HEK293 (cell line): ENCODE measurements around the gene ZNF234.

ENCODE experiments used
- KLF10 ChIP-seq: fragments of 450-650 bp; IDR thresholded peaks from 2 replicates; pipeline ENCODE4 v1.5.1; 2018; ENCODE audit warnings: missing biosample characterization, mild to moderate bottlenecking, missing genetic modification characterization
- MZF1 ChIP-seq: fragments of 450-650 bp; formaldehyde crosslinking; IDR thresholded peaks from 2 replicates; pipeline ENCODE4 v1.5.1; 2017; ENCODE audit warnings: missing biosample characterization, missing genetic modification characterization, borderline replicate concordance
- PRDM1 ChIP-seq: fragments of 450-650 bp; formaldehyde crosslinking; IDR thresholded peaks from 2 replicates; pipeline ENCODE4; 2016; ENCODE audit warnings: missing biosample characterization, missing genetic modification characterization
- SP2 ChIP-seq: fragments of 450-650 bp; formaldehyde crosslinking; IDR thresholded peaks from 2 replicates; pipeline ENCODE4 v1.5.1; 2016; ENCODE audit warnings: missing biosample characterization, missing genetic modification characterization
- ZBTB21 ChIP-seq: fragments of 450-650 bp; formaldehyde crosslinking; IDR thresholded peaks from 2 replicates; pipeline ENCODE4 v1.5.1; 2017; ENCODE audit warnings: missing biosample characterization, missing genetic modification characterization
- ZEB2 ChIP-seq: fragments of 450-650 bp; formaldehyde crosslinking; IDR thresholded peaks from 2 replicates; pipeline ENCODE4 v1.5.1; 2016; ENCODE audit warnings: missing biosample characterization, missing genetic modification characterization
- ZFP37 ChIP-seq: fragments of 450-650 bp; formaldehyde crosslinking; IDR thresholded peaks from 2 replicates; pipeline ENCODE4 v1.5.1; 2016; ENCODE audit warnings: missing biosample characterization, missing genetic modification characterization
- ZFP41 ChIP-seq: fragments of 450-650 bp; formaldehyde crosslinking; IDR thresholded peaks from 2 replicates; pipeline ENCODE4 v1.5.1; 2016; ENCODE audit warnings: missing biosample characterization, missing genetic modification characterization, borderline replicate concordance
- ZNF10 ChIP-seq: fragments of 450-650 bp; formaldehyde crosslinking; IDR thresholded peaks from 2 replicates; pipeline ENCODE4 v1.5.1; 2017; ENCODE audit warnings: missing biosample characterization, missing genetic modification characterization
- ZNF175 ChIP-seq: fragments of 450-650 bp; formaldehyde crosslinking; IDR thresholded peaks from 2 replicates; pipeline ENCODE4 v1.5.1; 2016; ENCODE audit warnings: missing biosample characterization, missing genetic modification characterization
- ZNF335 ChIP-seq: fragments of 450-650 bp; formaldehyde crosslinking; conservative IDR thresholded peaks from 2 replicates; pipeline ENCODE4 v1.5.1; 2016; ENCODE audit warnings: missing biosample characterization, missing genetic modification characterization
- ZNF341 ChIP-seq: fragments of 450-650 bp; formaldehyde crosslinking; IDR thresholded peaks from 2 replicates; pipeline ENCODE4; 2016; ENCODE audit warnings: low read depth, missing biosample characterization, missing genetic modification characterization
- ZNF394 ChIP-seq: fragments of 450-650 bp; formaldehyde crosslinking; IDR thresholded peaks from 2 replicates; pipeline ENCODE4 v1.5.1; 2016; ENCODE audit warnings: missing biosample characterization, missing genetic modification characterization, mild to moderate bottlenecking, moderate library complexity, borderline replicate concordance
- ZNF600 ChIP-seq: fragments of 450-650 bp; formaldehyde crosslinking; IDR thresholded peaks from 2 replicates; pipeline ENCODE4 v1.5.1; 2016; ENCODE audit warnings: missing biosample characterization, missing genetic modification characterization
- ZNF624 ChIP-seq: fragments of 450-650 bp; formaldehyde crosslinking; IDR thresholded peaks from 2 replicates; pipeline ENCODE4 v1.5.1; 2017; ENCODE audit warnings: missing biosample characterization, missing genetic modification characterization
- TF ChIP-seq, protein P1 (sequence below): fragments of 450-650 bp; formaldehyde crosslinking; IDR thresholded peaks from 2 replicates; pipeline ENCODE4 v1.5.1; 2016; ENCODE audit warnings: missing biosample characterization, missing genetic modification characterization
- TF ChIP-seq, protein P2 (sequence below): fragments of 450-650 bp; formaldehyde crosslinking; IDR thresholded peaks from 2 replicates; pipeline ENCODE4 v1.5.1; 2016; ENCODE audit warnings: missing biosample characterization, missing genetic modification characterization
- TF ChIP-seq, protein P3 (sequence below): fragments of 450-650 bp; formaldehyde crosslinking; conservative IDR thresholded peaks from 2 replicates; pipeline ENCODE4 v1.5.1; 2016; ENCODE audit warnings: low read depth, missing biosample characterization, missing genetic modification characterization
- TF ChIP-seq, protein P4 (sequence below): fragments of 450-650 bp; formaldehyde crosslinking; IDR thresholded peaks from 2 replicates; pipeline ENCODE4 v1.5.1; 2017; ENCODE audit warnings: missing biosample characterization, missing genetic modification characterization
- TF ChIP-seq, protein P5 (sequence below): fragments of 450-650 bp; IDR thresholded peaks from 2 replicates; pipeline ENCODE4 v1.5.1; 2018; ENCODE audit warnings: missing biosample characterization, mild to moderate bottlenecking, missing genetic modification characterization
- TF ChIP-seq, protein P6 (sequence below): fragments of 450-650 bp; formaldehyde crosslinking; IDR thresholded peaks from 2 replicates; pipeline ENCODE4 v1.5.1; 2016; ENCODE audit warnings: missing biosample characterization, missing genetic modification characterization

ZNF234 gene

DNA sequence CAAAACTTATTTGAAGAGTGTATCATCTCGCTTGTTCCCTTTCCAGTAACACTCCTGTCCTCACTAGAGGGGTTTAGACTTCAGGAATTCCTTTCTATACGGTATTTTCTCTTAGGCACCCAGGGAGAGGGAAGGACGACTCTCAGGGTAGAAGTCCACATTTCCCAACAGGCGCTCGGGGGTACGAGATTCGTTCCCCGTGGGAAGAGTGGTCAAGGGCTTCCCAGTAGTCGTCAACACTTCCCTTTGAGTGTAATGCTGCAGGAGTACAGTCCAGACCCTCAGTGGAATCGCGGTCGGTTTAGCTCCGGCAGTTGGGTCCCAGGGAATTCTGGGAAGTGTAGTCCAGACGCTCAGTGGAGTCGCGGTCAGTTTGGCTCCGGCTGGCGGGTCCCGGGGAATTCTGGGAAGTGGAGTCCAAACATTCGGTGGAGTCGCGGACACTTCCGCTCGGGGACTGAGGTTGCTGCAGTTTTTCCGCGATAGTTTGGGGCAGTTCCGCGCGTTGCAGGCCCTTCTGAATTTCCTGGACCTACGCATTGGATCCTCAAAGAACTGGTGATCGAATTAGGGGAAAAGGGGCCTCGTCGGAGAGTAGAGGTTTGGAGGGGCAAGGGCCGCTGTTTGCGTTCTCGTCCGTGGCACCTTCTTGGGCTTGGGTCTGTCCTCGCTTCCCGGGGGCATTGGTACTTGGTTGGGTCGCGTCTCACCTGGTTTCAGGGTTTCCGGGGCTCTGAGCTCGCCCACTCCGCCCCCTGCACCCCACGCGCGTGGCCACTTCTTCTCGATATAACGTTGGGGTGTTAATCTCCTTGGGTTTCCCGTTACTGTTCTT, 47.2 kb upstream of the ZNF234 start, which contains the start of gene ZNF224 (continued):
- TF ChIP-seq, protein P1, sequence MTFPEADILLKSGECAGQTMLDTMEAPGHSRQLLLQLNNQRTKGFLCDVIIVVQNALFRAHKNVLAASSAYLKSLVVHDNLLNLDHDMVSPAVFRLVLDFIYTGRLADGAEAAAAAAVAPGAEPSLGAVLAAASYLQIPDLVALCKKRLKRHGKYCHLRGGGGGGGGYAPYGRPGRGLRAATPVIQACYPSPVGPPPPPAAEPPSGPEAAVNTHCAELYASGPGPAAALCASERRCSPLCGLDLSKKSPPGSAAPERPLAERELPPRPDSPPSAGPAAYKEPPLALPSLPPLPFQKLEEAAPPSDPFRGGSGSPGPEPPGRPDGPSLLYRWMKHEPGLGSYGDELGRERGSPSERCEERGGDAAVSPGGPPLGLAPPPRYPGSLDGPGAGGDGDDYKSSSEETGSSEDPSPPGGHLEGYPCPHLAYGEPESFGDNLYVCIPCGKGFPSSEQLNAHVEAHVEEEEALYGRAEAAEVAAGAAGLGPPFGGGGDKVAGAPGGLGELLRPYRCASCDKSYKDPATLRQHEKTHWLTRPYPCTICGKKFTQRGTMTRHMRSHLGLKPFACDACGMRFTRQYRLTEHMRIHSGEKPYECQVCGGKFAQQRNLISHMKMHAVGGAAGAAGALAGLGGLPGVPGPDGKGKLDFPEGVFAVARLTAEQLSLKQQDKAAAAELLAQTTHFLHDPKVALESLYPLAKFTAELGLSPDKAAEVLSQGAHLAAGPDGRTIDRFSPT (tag by site-specific recombination), result no peak
- no peak for TF ChIP-seq ZNF175 (tag by site-specific recombination)
- 0 out of 2 replicates have a peak, but pooled peaks have one; percentile 49 for TF ChIP-seq ZNF10 (tag by site-specific recombination)
- TF ChIP-seq, protein P2, sequence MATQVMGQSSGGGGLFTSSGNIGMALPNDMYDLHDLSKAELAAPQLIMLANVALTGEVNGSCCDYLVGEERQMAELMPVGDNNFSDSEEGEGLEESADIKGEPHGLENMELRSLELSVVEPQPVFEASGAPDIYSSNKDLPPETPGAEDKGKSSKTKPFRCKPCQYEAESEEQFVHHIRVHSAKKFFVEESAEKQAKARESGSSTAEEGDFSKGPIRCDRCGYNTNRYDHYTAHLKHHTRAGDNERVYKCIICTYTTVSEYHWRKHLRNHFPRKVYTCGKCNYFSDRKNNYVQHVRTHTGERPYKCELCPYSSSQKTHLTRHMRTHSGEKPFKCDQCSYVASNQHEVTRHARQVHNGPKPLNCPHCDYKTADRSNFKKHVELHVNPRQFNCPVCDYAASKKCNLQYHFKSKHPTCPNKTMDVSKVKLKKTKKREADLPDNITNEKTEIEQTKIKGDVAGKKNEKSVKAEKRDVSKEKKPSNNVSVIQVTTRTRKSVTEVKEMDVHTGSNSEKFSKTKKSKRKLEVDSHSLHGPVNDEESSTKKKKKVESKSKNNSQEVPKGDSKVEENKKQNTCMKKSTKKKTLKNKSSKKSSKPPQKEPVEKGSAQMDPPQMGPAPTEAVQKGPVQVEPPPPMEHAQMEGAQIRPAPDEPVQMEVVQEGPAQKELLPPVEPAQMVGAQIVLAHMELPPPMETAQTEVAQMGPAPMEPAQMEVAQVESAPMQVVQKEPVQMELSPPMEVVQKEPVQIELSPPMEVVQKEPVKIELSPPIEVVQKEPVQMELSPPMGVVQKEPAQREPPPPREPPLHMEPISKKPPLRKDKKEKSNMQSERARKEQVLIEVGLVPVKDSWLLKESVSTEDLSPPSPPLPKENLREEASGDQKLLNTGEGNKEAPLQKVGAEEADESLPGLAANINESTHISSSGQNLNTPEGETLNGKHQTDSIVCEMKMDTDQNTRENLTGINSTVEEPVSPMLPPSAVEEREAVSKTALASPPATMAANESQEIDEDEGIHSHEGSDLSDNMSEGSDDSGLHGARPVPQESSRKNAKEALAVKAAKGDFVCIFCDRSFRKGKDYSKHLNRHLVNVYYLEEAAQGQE (tag by site-specific recombination), result peak; percentile 44
- TF ChIP-seq, protein P3, sequence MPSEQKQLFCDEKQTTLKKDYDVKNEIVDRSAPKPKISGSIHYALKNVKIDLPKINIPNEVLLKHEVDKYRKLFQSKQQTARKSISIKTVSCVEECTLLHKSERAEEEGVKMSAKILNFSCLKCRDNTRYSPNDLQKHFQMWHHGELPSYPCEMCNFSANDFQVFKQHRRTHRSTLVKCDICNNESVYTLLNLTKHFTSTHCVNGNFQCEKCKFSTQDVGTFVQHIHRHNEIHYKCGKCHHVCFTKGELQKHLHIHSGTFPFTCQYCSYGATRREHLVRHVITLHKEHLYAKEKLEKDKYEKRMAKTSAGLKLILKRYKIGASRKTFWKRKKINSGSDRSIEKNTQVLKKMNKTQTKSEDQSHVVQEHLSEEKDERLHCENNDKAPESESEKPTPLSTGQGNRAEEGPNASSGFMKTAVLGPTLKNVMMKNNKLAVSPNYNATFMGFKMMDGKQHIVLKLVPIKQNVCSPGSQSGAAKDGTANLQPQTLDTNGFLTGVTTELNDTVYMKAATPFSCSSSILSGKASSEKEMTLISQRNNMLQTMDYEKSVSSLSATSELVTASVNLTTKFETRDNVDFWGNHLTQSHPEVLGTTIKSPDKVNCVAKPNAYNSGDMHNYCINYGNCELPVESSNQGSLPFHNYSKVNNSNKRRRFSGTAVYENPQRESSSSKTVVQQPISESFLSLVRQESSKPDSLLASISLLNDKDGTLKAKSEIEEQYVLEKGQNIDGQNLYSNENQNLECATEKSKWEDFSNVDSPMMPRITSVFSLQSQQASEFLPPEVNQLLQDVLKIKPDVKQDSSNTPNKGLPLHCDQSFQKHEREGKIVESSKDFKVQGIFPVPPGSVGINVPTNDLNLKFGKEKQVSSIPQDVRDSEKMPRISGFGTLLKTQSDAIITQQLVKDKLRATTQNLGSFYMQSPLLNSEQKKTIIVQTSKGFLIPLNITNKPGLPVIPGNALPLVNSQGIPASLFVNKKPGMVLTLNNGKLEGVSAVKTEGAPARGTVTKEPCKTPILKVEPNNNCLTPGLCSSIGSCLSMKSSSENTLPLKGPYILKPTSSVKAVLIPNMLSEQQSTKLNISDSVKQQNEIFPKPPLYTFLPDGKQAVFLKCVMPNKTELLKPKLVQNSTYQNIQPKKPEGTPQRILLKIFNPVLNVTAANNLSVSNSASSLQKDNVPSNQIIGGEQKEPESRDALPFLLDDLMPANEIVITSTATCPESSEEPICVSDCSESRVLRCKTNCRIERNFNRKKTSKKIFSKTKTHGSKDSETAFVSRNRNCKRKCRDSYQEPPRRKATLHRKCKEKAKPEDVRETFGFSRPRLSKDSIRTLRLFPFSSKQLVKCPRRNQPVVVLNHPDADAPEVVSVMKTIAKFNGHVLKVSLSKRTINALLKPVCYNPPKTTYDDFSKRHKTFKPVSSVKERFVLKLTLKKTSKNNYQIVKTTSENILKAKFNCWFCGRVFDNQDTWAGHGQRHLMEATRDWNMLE (tag by site-specific recombination), result peak; percentile 73
- peak; percentile 13; the same call in 1 of the 2 replicates for TF ChIP-seq KLF10 (tag by site-specific recombination)
- peak; percentile 53 for TF ChIP-seq SP2
- TF ChIP-seq, protein P4, sequence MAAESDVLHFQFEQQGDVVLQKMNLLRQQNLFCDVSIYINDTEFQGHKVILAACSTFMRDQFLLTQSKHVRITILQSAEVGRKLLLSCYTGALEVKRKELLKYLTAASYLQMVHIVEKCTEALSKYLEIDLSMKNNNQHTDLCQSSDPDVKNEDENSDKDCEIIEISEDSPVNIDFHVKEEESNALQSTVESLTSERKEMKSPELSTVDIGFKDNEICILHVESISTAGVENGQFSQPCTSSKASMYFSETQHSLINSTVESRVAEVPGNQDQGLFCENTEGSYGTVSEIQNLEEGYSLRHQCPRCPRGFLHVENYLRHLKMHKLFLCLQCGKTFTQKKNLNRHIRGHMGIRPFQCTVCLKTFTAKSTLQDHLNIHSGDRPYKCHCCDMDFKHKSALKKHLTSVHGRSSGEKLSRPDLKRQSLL, result peak; percentile 40; the same call in 1 of the 2 replicates
- TF ChIP-seq PRDM1 (tag by site-specific recombination), result peak; percentile 96
- TF ChIP-seq ZFP37 (tag by site-specific recombination), result peak; percentile 85
- TF ChIP-seq ZNF600 (tag by site-specific recombination), result peak; percentile 97
- TF ChIP-seq, protein P5, sequence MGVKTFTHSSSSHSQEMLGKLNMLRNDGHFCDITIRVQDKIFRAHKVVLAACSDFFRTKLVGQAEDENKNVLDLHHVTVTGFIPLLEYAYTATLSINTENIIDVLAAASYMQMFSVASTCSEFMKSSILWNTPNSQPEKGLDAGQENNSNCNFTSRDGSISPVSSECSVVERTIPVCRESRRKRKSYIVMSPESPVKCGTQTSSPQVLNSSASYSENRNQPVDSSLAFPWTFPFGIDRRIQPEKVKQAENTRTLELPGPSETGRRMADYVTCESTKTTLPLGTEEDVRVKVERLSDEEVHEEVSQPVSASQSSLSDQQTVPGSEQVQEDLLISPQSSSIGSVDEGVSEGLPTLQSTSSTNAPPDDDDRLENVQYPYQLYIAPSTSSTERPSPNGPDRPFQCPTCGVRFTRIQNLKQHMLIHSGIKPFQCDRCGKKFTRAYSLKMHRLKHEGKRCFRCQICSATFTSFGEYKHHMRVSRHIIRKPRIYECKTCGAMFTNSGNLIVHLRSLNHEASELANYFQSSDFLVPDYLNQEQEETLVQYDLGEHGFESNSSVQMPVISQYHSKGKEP, result peak; percentile 78
- TF ChIP-seq ZNF624 (tag by site-specific recombination), result no peak
- peak; percentile 82 for TF ChIP-seq ZNF394
- TF ChIP-seq, protein P6, sequence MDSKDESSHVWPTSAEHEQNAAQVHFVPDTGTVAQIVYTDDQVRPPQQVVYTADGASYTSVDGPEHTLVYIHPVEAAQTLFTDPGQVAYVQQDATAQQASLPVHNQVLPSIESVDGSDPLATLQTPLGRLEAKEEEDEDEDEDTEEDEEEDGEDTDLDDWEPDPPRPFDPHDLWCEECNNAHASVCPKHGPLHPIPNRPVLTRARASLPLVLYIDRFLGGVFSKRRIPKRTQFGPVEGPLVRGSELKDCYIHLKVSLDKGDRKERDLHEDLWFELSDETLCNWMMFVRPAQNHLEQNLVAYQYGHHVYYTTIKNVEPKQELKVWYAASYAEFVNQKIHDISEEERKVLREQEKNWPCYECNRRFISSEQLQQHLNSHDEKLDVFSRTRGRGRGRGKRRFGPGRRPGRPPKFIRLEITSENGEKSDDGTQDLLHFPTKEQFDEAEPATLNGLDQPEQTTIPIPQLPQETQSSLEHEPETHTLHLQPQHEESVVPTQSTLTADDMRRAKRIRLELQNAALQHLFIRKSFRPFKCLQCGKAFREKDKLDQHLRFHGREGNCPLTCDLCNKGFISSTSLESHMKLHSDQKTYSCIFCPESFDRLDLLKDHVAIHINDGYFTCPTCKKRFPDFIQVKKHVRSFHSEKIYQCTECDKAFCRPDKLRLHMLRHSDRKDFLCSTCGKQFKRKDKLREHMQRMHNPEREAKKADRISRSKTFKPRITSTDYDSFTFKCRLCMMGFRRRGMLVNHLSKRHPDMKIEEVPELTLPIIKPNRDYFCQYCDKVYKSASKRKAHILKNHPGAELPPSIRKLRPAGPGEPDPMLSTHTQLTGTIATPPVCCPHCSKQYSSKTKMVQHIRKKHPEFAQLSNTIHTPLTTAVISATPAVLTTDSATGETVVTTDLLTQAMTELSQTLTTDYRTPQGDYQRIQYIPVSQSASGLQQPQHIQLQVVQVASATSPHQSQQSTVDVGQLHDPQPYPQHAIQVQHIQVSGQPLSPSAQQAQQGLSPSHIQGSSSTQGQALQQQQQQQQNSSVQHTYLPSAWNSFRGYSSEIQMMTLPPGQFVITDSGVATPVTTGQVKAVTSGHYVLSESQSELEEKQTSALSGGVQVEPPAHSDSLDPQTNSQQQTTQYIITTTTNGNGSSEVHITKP, result peak; percentile 97
- peak; percentile 84 for TF ChIP-seq ZEB2 (tag by site-specific recombination)
- peak; percentile 48; the same call in 1 of the 2 replicates for TF ChIP-seq ZBTB21
- peak; percentile 10; the same call in 1 of the 2 replicates for TF ChIP-seq MZF1 (tag by site-specific recombination)
- TF ChIP-seq ZFP41 (tag by site-specific recombination), result no peak
- peak; percentile 99 for TF ChIP-seq ZNF335 (tag by site-specific recombination)
- TF ChIP-seq ZNF341 (tag by site-specific recombination), result peak; percentile 77
